IPS-18c (cell line): ENCODE data around the gene RRP9.
A peak's percentile ranks its signal among the peaks of the same experiment; 100 is the strongest.

Experiments used
- H3K4me3 ChIP-seq: 2 replicates; pipeline ENCODE4 v1.7.0; 2013; ENCODE audit warnings: low read depth, mild to moderate bottlenecking, low read length, moderate library complexity; ENCODE audit not compliant: insufficient read depth
- H3K9me3 ChIP-seq: one replicate; pipeline ENCODE4 v1.6.1; 2013; ENCODE audit warnings: mild to moderate bottlenecking, low read length, moderate library complexity; ENCODE audit not compliant: control insufficient read depth, insufficient read depth

Gene RRP9

DNA sequence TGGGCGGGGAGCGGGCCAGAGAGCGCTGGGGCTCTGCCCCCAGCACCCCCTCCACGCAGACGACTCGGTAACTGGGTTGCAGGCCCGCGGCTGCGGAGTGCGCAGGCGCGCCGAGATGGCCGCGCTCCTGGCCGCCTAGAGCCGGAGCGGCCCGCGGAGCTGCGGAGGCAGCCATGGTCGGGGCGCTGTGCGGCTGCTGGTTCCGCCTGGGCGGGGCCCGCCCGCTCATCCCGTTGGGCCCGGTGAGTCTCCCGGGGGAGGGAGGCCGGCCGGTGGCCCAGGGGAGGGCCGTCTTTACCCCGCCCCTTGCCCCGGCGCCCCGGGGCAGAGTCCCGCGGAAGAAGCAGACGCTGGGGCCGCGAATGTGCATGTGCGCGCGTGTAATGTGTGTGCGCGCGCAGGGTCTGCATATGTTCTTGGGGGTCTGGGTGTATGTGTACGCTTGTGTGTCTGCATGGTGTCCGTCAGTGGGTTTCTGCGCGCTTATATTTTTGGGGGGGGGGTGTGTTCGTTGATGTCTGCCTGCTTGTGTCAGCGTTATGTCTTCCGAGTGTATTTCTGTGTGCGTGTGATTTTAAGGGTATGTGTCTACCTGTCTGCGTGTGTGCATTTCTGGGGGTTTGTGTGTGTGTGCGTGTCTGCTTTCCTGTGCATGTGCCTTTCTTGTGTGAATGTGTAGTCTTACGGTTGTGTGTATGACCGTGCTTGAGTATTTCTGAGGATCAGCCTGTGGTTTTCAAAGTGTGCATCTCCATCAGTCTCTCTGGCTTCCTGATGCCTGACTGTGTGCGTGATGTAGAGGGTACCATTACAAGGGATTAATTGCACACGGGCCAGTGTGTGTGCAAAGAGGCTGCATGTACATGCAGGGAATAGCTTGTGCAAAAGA lies 33.5 kb upstream of the RRP9 start, which contains the start of gene ABHD14A:
Gene ABHD14A (plus strand): TSS at position 102 of the 889 bp plus-strand sequence. CDS start 72 bp downstream, at position 174.
- Histone ChIP-seq H3K4me3 (peak within 1 kb of the TSS; percentile 67), H3K9me3 (no peaks in the 10 kb centered on the region)

DNA sequence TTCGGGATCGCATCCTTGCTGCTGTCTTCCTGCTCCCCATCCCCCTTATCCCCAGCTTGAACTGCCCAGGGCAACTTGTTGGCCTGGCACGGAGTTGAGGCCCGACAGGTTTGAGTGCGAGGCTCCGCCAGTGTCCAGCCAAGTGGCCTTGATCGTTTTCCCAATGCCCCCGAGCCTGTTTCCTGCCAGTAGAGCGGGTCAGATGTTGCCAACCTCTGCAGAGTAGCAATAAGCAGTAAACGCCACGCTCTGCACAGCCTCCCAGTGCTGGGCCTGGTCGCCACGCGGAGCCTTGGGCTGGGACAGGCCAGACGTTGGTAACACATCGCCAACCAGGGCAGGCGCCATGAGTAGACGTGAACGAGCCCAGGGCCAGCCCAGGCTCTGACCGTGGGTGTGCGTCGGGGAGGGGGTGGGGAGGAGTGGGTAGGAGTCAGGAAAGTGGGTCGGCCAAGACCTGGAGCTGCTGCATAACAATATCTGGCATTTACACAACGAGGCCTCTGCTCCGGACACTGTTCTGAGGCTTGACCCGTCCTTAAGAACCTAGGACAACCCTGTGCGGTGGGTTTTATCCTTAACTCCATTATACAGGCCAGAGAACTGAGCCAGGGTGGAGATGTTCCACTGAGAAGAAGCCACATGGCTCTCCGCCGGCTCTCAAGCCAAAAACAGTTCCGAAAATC lies 32.7 kb upstream of the RRP9 start:
- no peaks in the 10 kb centered on the region for H3K9me3 ChIP-seq
- peak overlapping the region; percentile 67 for H3K4me3 ChIP-seq

DNA sequence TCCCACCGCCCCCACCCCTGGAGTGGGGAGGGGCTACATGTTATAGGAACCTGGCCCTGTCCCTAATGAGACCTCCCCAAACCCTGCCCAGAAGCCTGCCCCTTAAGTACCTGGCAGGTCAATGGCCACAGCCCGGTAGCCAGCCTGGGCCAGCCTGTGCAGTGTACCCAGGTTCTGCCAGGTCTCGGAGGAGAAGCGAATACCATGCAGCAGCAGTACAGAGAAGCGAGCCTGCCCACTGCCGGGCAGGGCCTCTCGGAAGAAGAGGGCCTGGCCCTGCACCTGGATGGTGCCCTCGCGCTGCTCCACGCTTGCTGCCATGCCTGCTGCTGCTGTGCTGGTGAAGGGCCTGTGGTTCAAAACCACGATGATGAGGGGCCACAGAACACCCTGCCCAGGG lies 29.6 kb upstream of the RRP9 start:
- H3K9me3 ChIP-seq, result no peaks in the 10 kb centered on the region
- no peak overlapping the region for H3K4me3 ChIP-seq

DNA sequence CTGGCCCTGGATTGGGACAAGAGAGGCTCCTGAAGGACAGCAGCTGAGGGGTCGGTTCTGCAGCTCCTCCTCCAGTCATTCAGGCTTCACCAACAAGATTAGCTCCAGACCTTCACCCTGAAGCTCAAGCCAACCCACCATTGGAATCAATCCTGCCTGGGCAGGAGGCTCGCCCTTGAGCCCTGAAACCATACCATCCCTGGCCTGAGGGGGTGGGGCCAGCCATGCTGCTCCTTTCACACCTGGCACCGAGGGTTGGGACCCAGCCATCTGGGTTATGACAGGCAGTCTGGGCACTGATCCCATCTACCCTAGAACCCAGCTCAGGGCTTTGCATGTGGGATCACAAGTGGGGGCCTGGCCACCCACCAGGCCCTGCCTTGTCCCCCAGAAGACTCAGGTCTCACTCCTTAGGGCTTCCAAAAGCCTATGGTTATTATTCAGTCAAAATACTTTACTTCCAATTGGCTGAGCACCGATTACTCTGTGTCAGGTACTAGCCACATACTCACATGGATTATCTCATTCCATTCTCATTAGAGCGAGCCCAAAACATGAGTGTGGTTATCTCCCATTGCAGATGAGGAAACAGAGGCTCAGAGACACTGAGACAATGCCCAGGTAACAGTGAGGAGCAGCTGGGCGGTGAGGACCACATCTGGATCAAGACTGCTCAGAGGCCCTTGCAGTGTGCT lies 29.0 kb upstream of the RRP9 start:
- no peak overlapping the region for H3K4me3 ChIP-seq
- H3K9me3 ChIP-seq, result no peaks in the 10 kb centered on the region

DNA sequence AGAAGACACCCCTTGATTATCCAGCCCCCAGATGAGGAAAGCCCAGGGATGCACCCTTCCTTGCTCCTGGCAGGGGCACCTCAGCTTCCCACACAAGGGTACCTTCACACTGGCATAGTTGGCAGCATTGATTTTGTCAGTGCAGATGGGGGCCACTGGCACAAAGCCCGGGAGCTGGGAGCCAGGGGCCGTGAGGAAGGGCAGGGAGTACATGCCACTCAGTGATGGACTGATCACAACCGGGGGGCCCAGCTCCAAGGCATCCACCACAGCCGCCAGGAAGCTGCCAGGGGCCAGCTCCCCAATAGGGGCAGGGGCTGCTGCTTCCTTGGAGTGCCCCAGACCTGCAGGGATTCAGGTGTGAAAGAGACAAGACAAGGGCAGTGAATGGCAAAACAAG lies 28.1 kb upstream of the RRP9 start:
- H3K9me3 ChIP-seq, result no peaks in the 10 kb centered on the region
- no peak overlapping the region for H3K4me3 ChIP-seq

DNA sequence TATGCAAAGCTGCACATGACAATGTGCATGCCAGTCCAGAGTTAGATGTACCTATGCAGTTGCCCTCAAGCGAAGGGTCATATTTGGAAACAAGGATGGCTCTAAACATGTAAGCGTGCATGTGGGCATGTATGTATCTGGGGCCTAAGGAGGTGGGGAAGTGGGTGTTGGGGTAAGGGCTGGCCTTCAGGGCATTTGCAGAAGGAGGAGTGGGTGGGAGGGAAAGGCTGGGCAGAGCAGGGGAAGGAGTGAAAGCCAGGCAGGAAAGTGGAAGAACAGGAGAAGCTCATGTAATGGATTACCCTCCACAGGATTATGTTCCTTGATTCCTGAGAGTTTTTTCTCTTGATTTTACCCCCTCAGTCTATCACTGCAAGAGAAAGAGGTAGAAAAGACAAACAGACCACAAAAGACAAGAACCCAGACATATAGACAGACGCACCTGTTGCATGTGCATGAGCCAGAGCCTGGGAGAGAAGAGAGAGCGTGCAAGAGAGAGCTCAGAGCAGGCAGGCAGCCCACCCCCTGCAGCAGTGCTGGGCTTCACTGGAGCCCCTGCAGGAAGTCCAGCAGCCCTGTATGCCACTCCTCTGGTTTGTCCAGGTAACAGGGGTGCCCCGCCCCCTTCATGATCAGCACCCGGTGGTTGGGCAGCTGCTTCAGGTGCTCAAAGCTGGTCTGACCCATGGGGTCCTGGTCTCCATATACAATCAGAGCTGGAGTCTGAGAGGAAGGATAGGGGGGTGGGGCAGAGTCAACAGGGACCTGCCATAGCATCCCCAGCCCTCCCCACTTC lies 27.4 kb upstream of the RRP9 start:
- Histone ChIP-seq H3K9me3 (no peaks in the 10 kb centered on the region), H3K4me3 (0 out of 2 replicates have a peak overlapping the region, but pooled peaks have one; percentile 76)

DNA sequence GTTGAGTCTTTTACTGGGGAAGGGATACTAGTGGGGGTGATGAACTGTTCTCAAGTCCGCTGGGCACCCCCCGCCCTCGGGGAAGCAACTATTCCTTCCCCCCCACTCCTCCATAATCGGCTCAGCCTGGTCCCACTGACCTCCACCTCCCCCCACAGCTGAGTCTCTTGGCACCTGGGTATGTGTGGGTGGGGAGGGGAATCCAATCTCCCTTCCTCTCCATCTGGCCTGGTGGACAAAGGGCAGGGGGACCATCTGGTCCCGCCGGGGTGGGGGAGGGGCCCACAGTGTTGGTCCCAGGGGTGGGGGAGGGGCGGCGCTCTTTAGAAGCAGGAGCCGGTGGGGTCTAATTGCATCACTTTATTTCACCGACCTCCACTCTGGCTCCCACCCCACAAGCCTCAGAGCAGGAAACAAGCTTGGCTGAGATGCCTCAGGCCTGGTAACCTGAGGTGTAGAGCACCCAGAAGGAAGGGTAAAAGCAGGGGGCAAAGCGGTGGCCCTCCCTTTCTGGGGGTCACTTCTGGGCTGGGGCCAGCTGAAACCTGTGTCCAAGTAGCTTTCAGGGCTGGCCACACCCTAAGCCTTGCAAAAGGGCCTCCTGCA lies 26.6 kb upstream of the RRP9 start:
- peak overlapping the region; percentile 76 for H3K4me3 ChIP-seq
- H3K9me3 ChIP-seq, result no peaks in the 10 kb centered on the region

DNA sequence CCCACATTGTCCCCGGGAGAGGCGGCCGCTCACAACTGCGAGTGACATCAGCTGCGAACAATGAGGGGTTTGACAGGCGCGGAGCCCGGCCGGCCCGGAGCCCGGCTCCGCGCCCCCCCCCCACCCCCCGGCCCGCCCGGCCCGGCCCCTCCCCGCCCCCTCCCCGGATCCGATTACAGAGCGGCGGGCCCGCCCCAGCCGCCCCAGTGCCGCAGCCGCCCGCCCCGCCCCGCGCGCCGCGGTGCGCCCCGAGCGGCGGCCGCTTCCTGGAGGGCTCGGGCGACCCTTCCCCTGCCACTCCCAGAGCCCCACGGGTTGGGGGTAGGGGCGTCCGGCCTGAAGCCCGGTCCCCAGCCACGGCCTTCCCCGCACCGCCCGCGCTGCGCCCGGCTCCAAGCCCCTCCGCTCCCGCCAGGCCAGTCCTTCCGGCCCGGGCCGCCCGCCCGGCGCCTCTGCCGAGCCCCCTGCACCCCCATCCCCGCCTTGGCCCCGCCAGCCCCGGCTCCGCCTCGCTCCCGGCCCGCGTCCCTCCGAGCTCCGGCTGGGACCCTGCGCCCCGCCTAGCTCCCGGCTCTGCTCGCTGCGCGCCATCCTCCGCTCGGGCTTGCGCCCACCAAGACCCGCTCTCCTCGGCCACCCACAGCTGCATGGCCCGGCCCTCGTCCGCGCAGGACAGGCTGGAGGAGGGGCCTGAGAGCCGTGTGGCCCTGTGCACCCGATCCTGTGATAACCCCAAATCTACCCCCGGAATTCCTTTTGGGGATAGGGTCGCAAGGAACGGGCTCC lies 25.9 kb upstream of the RRP9 start, which contains the start of gene PCBP4:
Gene PCBP4 (minus strand): TSS at position 71 of the 786 bp plus-strand sequence. CDS start 6,214 bp downstream, outside the sequence.
- no peaks in the 10 kb centered on the region for H3K9me3 ChIP-seq
- H3K4me3 ChIP-seq, result peak within 1 kb of the TSS; percentile 76

DNA sequence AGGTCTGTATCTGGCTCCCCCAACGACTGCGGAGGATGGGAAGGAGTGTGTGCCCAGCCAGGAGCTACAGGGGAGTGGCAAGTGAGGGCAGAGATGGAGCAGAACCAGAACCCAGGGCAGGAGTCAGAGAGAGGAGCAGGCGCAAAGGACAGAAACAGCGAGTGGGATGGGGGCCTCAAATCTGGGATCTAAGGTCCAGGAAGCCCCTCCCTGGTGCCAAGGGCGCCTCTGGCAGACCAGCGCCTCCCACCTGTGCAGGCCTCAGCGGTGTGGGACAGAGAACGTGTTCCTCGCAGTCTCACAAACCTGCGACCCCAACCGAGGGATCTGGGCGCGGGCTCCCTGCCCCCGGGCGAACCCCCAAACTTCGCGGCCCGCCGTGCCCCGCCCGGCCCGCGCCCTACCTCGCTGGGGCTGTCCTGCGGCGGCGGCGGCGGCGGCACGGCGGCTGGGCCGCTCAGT lies 25.2 kb upstream of the RRP9 start:
- H3K4me3 ChIP-seq, result peak overlapping the region; percentile 53; the same call in 1 of the 2 replicates
- no peaks in the 10 kb centered on the region for H3K9me3 ChIP-seq

DNA sequence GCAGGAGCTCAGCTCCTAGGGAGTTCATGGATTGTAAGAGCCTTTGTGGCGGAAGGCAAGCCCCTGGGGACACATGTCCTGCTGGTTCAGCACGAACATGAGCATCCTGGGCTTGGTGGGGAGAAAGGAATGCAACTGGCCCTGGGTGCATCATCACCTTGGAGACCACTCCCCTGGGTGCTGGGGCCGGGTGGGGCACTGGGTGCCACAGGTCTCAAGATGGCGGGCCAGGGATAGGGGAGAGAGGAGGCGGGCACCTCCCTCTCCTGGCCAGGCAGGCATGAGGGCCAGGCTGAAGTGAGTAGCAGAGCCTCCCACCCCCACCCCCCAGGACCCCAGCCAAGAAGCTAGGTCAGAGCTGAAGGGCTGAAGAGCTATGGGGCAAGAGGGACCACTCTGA lies 24.8 kb upstream of the RRP9 start:
- H3K4me3 ChIP-seq, result peak overlapping the region; percentile 53
- no peaks in the 10 kb centered on the region for H3K9me3 ChIP-seq

DNA sequence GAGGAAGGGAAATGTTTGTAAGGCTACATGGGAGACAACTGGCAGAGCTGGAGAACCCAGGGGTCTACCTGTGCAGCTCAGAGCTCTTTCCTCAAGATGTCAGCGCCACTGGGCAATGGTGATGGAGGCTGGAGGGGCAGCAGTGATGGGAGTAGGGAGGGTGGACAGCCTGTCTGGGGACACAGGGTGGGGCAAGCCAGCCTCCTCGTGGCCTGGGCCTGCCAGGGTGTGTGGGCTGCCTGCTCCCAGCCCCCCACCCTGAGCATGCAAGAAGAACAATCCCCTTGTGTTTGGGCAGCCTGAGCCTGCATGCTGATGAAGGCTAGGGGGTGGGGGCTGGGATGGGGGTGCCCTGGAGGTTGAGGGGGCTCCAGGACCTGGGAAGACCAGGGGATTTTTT lies 24.3 kb upstream of the RRP9 start:
- Histone ChIP-seq H3K4me3 (peak overlapping the region; percentile 53), H3K9me3 (no peaks in the 10 kb centered on the region)

DNA sequence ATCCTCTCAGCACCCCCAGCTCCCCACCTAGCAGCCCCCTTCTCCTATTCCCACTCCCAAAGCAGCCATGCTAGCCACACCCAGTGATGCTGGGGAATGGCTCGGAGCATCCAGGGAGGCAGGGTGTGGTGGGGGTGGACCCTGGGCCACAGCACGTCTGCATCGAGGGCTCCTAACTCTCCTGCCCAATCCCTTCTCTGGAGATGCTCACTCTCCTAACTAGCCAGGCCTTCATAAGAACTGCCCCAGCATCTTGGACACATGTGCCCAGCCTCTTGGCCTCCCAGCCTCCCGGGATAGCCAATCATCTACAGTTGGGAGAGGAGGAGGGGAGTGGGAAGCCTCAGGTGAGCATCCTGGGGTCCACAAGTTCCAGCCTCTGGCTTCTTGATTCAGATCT lies 22.8 kb upstream of the RRP9 start:
- H3K9me3 ChIP-seq, result no peaks in the 10 kb centered on the region
- H3K4me3 ChIP-seq, result no peak overlapping the region

DNA sequence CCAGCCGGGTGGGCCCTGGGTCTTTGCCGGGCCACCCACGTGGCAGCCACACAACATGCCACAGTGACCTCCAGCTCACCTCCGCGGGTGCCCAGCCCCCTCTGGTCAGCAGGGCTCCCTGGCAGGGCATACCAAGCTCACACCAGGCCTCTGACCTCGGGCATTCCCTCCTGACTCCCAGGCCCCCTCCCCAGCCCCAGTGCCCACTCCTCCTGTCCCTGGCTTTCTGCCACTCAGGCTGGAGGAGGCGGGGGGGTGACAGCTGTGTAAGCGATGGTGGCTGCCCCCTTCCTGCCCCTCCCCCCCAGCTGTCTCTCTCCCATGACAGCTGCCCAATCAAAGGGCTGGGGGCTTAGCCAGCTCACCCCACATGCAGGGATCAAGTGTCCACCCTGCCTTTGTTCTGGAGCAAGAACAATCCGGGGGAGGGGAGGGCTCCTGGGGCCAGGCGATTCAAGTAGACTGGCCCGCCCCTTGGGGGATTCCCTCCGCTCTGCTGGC lies 22.3 kb upstream of the RRP9 start:
- Histone ChIP-seq H3K9me3 (no peaks in the 10 kb centered on the region), H3K4me3 (no peak overlapping the region)

DNA sequence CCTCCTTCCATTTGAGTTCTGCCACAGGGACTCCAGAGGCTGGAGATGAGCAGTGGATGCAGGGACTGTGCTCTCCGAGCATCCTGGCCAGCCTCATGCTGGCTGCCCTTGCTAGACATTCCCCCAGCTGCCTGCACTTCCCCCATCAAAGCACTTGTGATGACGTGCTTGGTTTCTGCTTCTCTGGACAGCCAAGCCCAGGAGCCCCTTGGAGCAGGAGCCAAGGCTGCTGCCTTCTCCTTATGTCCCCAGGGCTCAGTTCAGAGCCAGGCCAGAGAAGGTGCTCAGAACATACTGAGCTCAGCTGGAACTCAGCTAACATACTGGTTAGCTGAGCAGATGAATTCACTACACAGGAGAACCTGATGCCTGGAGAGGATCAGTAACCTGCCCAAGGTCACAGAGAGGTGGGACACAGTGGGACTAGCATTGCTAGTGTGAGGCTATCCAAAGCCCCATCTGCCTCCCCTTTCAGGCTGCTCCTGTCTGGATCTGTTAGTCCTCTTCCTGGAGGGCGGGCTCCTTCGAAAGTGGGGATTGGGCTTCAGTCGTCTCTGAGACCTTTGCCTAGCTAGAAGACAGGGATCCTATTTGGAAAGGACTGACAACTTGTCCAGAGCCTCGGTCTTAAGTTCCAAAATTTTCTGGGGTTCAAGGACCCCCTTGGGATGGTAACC lies 21.3 kb upstream of the RRP9 start:
- H3K4me3 ChIP-seq, result no peak overlapping the region
- no peaks in the 10 kb centered on the region for H3K9me3 ChIP-seq
